Transverse colon (tissue), 3 donors: ENCODE data around the gene TUFM.

ENCODE experiments used
- CTCF ChIP-seq, 5 experiments: fragments of 200-600 bp in 3 of 5; fragments of 450-650 bp in 2 of 5; sonication (generic) in 3 of 5; IDR thresholded peaks; 1 replicate in 2 of 5; 2 replicates in 3 of 5; pipeline ENCODE4 v1.5.1; 2016 to 2017; ENCODE audit warnings: antibody characterized with exemption in 5 of 5, inconsistent platforms in 3 of 5, mild to moderate bottlenecking in 2 of 5, moderate library complexity in 1 of 5
- EP300 ChIP-seq: sonication (generic); formaldehyde crosslinking; IDR thresholded peaks from one replicate; pipeline ENCODE4 v1.6.1; 2017; ENCODE audit warnings: antibody characterized with exemption, low read depth

- TF ChIP-seq CTCF (IDR thresholded peaks at IDR 0.05) (peak in 1 of 5 experiments; percentile 30), EP300 (no peak)
Measured at GRCh38 chr16:28821874-28822519, 24.2 kb downstream of the TUFM start.
